Astrocyte of the spinal cord (primary cell): ENCODE data around the gene SCP2D1.

ENCODE experiments used
- DNase-seq: peaks from one replicate; pipeline ENCODE4 v3.0.0; 2011; ENCODE audit warnings: low read depth, low spot score
- H3K4me3 ChIP-seq: 2 replicates; pipeline ENCODE4 v1.5.1; 2011; ENCODE audit warnings: low read depth, mild to moderate bottlenecking, low read length, moderate library complexity
- CTCF ChIP-seq: IDR thresholded peaks from 2 replicates; pipeline ENCODE4 v1.5.1; 2012; ENCODE audit warnings: low read depth, mild to moderate bottlenecking, low read length, inconsistent platforms
- in situ Hi-C: cut with HindIII; loops from 2 replicates; pipeline ENCODE4 v1.10.0; 2017; ENCODE audit warnings: low sequenced_read_pairs

SCP2D1 gene

GRCh38 chr20:18847226-18847755 is 33.7 kb downstream of the SCP2D1 start:
- no peak overlapping the region for H3K4me3 ChIP-seq
- DNase-seq: no peak
- in situ Hi-C loops: no loop called here
- TF ChIP-seq CTCF: no peak

- in situ Hi-C loops: no loop called here
- no peak for TF ChIP-seq CTCF
- no peak for DNase-seq
- H3K4me3 ChIP-seq: no peak overlapping the region
Observed at GRCh38 chr20:18849131-18849530, 35.5 kb downstream of the SCP2D1 start.

GRCh38 chr20:18851629-18852028 is 38.0 kb downstream of the SCP2D1 start:
- DNase-seq: no peak

GRCh38 chr20:18852318-18852717 is 38.7 kb downstream of the SCP2D1 start:
- no peak for TF ChIP-seq CTCF
- in situ Hi-C loops: no loop called here
- DNase-seq: no peak
- H3K4me3 ChIP-seq: no peak overlapping the region

More at GRCh38 chr20:18851629-18852028, 38.0 kb downstream of the SCP2D1 start:
- in situ Hi-C loops: no loop called here
- H3K4me3 ChIP-seq: no peak overlapping the region
- TF ChIP-seq CTCF: no peak

GRCh38 chr20:18853216-18853615 is 39.6 kb downstream of the SCP2D1 start:
- in situ Hi-C loops: no loop called here
- TF ChIP-seq CTCF: no peak
- DNase-seq: no peak
- H3K4me3 ChIP-seq: no peak overlapping the region

- DNase-seq: no peak
- H3K4me3 ChIP-seq: no peak overlapping the region
- in situ Hi-C loops: no loop called here
- TF ChIP-seq CTCF: no peak
Observed at GRCh38 chr20:18853946-18854646, 40.5 kb downstream of the SCP2D1 start.
